T-helper 17 cell (primary cell): ENCODE data around the gene ZNF232. TPM values are rescaled to one million over a fixed set of nuclear protein-coding genes. Genes with fewer than 3 reads are reported as not detected.

Experiments
- total RNA-seq, 4 donors: library from RNA in 2 of 4; stranded (reverse) in 2 of 4; gene quantifications; one replicate each; pipeline ENCODE4 v1.2.3 and lab custom pipeline; 2022 to 2026

ZNF232 gene
- total RNA-seq, 2 donors from 2014 or later = 3.4 to 4.1 TPM

Other genes starting within 250 kb of the ZNF232 start
- gene C17orf107, start 212.3 kb downstream of the ZNF232 start, total RNA-seq = 10 to 100 TPM; 10.7 to 12.8 TPM
- 1 to 10 TPM; 1.1 to 1.6 TPM for gene CHRNE, start 208.8 kb downstream of the ZNF232 start, total RNA-seq
- 10 to 100 TPM in 1 of 2 donors, 1 to 10 TPM in 1; 1.6 to 22.9 TPM for gene GP1BA, start 179.6 kb downstream of the ZNF232 start, total RNA-seq
- 10 to 100 TPM; 26.2 to 26.4 TPM for gene SLC25A11, start 171.8 kb downstream of the ZNF232 start, total RNA-seq
- gene RNF167, start 171.6 kb downstream of the ZNF232 start, total RNA-seq = 10 to 100 TPM; 95.5 to 99.0 TPM
- 100 to 1,000 TPM; 686 to 710 TPM for gene PFN1, start 163.3 kb downstream of the ZNF232 start, total RNA-seq
- 10 to 100 TPM; 17.2 to 17.6 TPM for gene ENO3, start 160.8 kb downstream of the ZNF232 start, total RNA-seq
- 10 to 100 TPM; 39.0 to 48.4 TPM for gene SPAG7, start 144.1 kb downstream of the ZNF232 start, total RNA-seq
- 10 to 100 TPM; 59.9 to 63.5 TPM for gene CAMTA2, start 124.2 kb downstream of the ZNF232 start, total RNA-seq
- gene INCA1, start 114.4 kb downstream of the ZNF232 start, total RNA-seq = not detected
- 10 to 100 TPM; 15.4 to 19.3 TPM for gene KIF1C, start 113.9 kb downstream of the ZNF232 start, total RNA-seq
- gene SLC52A1, start 76.5 kb downstream of the ZNF232 start, total RNA-seq = under 1 TPM in 1 of 2 donors, not detected in 1; 0.12 TPM
- gene ZFP3, start 33.4 kb downstream of the ZNF232 start, total RNA-seq = 1 to 10 TPM; 2.5 to 3.6 TPM
- gene USP6, start 4.2 kb upstream of the ZNF232 start, total RNA-seq = under 1 TPM; 0.05 to 0.13 TPM
- 1 to 10 TPM; 3.9 to 5.5 TPM for gene ZNF594, start 80.0 kb upstream of the ZNF232 start, total RNA-seq
- 1 to 10 TPM in 1 of 2 donors, under 1 TPM in 1; 0.76 to 4.8 TPM for gene SCIMP, start 123.0 kb upstream of the ZNF232 start, total RNA-seq
- gene RABEP1, start 170.4 kb upstream of the ZNF232 start, total RNA-seq = 10 to 100 TPM; 33.2 to 33.6 TPM